OCI-LY3 (cell line): ENCODE measurements around the gene NAA40.

ENCODE experiments used
- H2AFZ ChIP-seq: fragments of 200-600, 300-600 bp; shearing (Covaris generic); 2 replicates; pipeline ENCODE4 v1.6.0; 2014; ENCODE audit warnings: antibody characterized with exemption, low read depth, low read length
- H3K27ac ChIP-seq: fragments of 200-600, 300-600 bp; sonication (generic); 2 replicates; pipeline ENCODE4 v1.5.1; 2014; ENCODE audit warnings: mild to moderate bottlenecking, low read length, moderate library complexity, mixed read lengths
- H3K27me3 ChIP-seq: fragments of 200-600, 300-600 bp; sonication (generic); 2 replicates; pipeline ENCODE4 v1.6.1; 2014; ENCODE audit warnings: low read depth, low read length, mixed read lengths
- H3K36me3 ChIP-seq: fragments of 200-600, 300-600 bp; sonication (generic); replicated peaks from 2 replicates; pipeline ENCODE3; 2014; ENCODE audit warnings: low read depth, low read length, mixed read lengths
- H3K4me1 ChIP-seq: fragments of 300-600, 200-600 bp; sonication (generic); 2 replicates; pipeline ENCODE4 v1.6.1; 2014; ENCODE audit warnings: low read length, mixed read lengths
- H3K4me2 ChIP-seq: fragments of 200-600, 300-600 bp; sonication (generic); 2 replicates; pipeline ENCODE4 v1.6.1; 2014; ENCODE audit warnings: low read length, mixed read lengths
- H3K4me3 ChIP-seq: fragments of 300-600, 200-600 bp; sonication (generic); 2 replicates; pipeline ENCODE4 v1.5.1; 2014; ENCODE audit warnings: antibody characterized with exemption, mild to moderate bottlenecking, low read length, moderate library complexity
- H3K79me2 ChIP-seq: fragments of 300-600, 200-600 bp; shearing (Covaris generic); 2 replicates; pipeline ENCODE4 v1.6.1; 2014; ENCODE audit warnings: mild to moderate bottlenecking, low read length, mixed read lengths
- H3K9ac ChIP-seq: fragments of 300-600, 200-600 bp; shearing (Covaris generic); 2 replicates; pipeline ENCODE4 v1.6.0; 2014; ENCODE audit warnings: mild to moderate bottlenecking, low read length, moderate library complexity
- H3K9me3 ChIP-seq: fragments of 200-600, 300-600 bp; shearing (Covaris generic); 2 replicates; pipeline ENCODE4 v1.6.1; 2014; ENCODE audit warnings: low read length, mixed read lengths; ENCODE audit not compliant: insufficient read depth
- H4K20me1 ChIP-seq: fragments of 200-600, 300-600 bp; sonication (generic); 2 replicates; pipeline ENCODE4 v1.6.1; 2016; ENCODE audit warnings: low read length, mixed read lengths; ENCODE audit not compliant: insufficient read depth
- EZH2phosphoT487 ChIP-seq: fragments of 200-600 bp; shearing (Covaris generic); IDR thresholded peaks from 2 replicates; pipeline ENCODE4 v1.6.1; 2018; ENCODE audit warnings: antibody characterized with exemption, mixed run types, low read depth
- TF ChIP-seq, protein P1 (sequence below): fragments of 200-600, 300-600 bp; sonication (generic); IDR thresholded peaks from 2 replicates; pipeline ENCODE4 v1.5.1; 2014; ENCODE audit warnings: antibody characterized with exemption, low read length, low read depth

Gene NAA40

DNA sequence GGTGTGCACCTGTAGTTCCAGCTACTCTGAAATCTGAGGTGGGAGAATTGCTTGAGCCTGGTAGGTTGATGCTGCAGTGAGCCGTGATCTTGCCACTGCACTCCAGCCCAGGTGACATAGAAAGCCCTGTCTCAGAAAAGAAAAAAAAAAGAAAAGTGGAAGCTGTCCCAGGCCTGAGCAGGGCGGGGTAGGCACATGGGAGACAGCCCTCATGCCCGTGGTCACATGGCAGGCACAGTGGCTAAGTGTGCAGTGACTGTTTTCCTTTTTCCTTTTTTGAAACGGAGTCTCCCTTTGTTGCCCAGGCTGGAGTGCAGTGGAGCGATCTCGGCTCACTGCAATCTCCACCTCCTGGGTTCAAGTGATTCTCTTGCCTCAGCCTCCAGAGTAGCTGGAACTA, 55.2 kb downstream of the NAA40 start:
- Histone ChIP-seq H2AFZ (no peak overlapping the region), H3K27me3 (no peaks in the 10 kb centered on the region), H3K4me2 (no peak overlapping the region), H3K27ac (no peak overlapping the region), H3K36me3 (peaks cover 33% of the 10 kb centered on the region), H3K9me3 (no peaks in the 10 kb centered on the region), H3K4me1 (no peaks in the 10 kb centered on the region), H3K79me2 (peaks cover 22% of the 10 kb centered on the region; the same call in 1 of the 2 replicates), H3K4me3 (no peak overlapping the region), H4K20me1 (peaks cover 26% of the 10 kb centered on the region), H3K9ac (no peak overlapping the region)
- no peak for TF ChIP-seq EZH2phosphoT487
- TF ChIP-seq, protein P1, sequence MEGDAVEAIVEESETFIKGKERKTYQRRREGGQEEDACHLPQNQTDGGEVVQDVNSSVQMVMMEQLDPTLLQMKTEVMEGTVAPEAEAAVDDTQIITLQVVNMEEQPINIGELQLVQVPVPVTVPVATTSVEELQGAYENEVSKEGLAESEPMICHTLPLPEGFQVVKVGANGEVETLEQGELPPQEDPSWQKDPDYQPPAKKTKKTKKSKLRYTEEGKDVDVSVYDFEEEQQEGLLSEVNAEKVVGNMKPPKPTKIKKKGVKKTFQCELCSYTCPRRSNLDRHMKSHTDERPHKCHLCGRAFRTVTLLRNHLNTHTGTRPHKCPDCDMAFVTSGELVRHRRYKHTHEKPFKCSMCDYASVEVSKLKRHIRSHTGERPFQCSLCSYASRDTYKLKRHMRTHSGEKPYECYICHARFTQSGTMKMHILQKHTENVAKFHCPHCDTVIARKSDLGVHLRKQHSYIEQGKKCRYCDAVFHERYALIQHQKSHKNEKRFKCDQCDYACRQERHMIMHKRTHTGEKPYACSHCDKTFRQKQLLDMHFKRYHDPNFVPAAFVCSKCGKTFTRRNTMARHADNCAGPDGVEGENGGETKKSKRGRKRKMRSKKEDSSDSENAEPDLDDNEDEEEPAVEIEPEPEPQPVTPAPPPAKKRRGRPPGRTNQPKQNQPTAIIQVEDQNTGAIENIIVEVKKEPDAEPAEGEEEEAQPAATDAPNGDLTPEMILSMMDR: no peak

DNA sequence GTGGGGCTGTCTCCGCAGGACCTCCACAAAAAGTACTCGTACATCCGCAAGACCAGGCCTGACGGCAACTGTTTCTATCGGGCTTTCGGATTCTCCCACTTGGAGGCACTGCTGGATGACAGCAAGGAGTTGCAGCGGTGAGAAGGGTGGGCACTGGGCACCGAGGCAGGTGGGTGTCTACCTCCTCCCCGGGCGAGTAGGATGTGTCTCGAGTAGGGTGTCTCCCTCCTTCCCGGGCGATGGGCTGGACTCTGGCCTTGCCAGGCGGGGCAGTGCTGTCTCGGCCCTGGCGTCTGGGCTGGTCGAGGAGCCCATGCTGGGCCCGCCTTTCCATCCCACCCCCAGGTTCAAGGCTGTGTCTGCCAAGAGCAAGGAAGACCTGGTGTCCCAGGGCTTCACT, 57.7 kb downstream of the NAA40 start:
- Histone ChIP-seq H3K36me3 (peaks cover 29% of the 10 kb centered on the region), H3K27ac (no peak overlapping the region), H3K4me1 (peaks cover 8% of the 10 kb centered on the region; the same call in 1 of the 2 replicates), H3K9ac (no peak overlapping the region), H3K9me3 (no peaks in the 10 kb centered on the region), H3K79me2 (peaks cover 8% of the 10 kb centered on the region; the same call in 1 of the 2 replicates), H3K27me3 (no peaks in the 10 kb centered on the region), H3K4me3 (no peak overlapping the region), H3K4me2 (no peak overlapping the region), H2AFZ (no peak overlapping the region), H4K20me1 (peaks cover 32% of the 10 kb centered on the region)
- no peak for TF ChIP-seq EZH2phosphoT487
- TF ChIP-seq, protein P1: no peak

DNA sequence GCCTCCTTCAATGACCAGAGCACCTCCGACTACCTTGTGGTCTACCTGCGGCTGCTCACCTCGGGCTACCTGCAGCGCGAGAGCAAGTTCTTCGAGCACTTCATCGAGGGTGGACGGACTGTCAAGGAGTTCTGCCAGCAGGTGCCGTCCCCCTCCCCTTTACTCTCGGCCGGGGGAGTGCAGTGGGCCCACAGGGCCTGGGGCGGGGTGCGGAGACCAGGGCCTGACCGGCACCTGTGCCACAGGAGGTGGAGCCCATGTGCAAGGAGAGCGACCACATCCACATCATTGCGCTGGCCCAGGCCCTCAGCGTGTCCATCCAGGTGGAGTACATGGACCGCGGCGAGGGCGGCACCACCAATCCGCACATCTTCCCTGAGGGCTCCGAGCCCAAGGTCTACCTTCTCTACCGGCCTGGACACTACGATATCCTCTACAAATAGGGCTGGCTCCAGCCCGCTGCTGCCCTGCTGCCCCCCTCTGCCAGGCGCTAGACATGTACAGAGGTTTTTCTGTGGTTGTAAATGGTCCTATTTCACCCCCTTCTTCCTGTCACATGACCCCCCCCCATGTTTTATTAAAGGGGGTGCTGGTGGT, 58.4 kb downstream of the NAA40 start:
- Histone ChIP-seq H3K36me3 (peaks cover 27% of the 10 kb centered on the region), H3K79me2 (peaks cover 5% of the 10 kb centered on the region; the same call in 1 of the 2 replicates), H3K4me3 (no peak overlapping the region), H3K4me2 (no peak overlapping the region), H3K27ac (no peak overlapping the region), H4K20me1 (peaks cover 32% of the 10 kb centered on the region), H3K9ac (no peak overlapping the region), H2AFZ (no peak overlapping the region), H3K27me3 (no peaks in the 10 kb centered on the region), H3K9me3 (no peaks in the 10 kb centered on the region), H3K4me1 (peaks cover 8% of the 10 kb centered on the region; the same call in 1 of the 2 replicates)
- TF ChIP-seq EZH2phosphoT487: no peak
- TF ChIP-seq, protein P1: no peak

DNA sequence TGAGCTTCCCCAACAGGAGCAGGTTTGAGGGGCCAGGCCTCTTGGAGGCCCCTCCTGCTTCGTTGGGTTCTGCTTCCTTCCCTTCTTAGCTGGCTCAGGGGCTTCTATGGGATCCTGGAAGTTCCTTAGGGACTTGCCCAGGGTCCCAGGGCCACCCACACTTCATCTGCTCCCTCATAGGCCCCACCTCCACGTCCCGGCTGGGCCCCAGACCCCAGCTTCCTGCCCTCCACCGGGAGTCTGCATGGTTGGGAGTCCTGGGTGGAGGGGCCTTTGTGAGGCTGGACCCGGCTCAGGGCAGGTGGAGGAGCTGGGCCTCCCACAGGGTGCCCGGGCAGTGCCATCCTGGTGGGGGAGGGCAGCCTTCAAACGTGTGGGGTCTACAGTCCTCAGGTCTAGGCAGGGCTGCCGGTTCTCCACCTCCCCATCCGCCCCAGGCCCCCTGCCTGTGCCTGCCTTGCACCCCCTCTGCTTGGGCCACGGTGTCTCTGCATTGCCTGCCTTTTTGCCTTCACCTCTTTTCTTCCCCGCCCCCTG, 59.1 kb downstream of the NAA40 start:
- Histone ChIP-seq H3K79me2 (peaks cover 5% of the 10 kb centered on the region; the same call in 1 of the 2 replicates), H3K4me1 (peaks cover 8% of the 10 kb centered on the region; the same call in 1 of the 2 replicates), H3K9ac (no peak overlapping the region), H3K36me3 (peaks cover 27% of the 10 kb centered on the region), H4K20me1 (peaks cover 32% of the 10 kb centered on the region), H2AFZ (no peak overlapping the region), H3K4me3 (no peak overlapping the region), H3K4me2 (no peak overlapping the region), H3K9me3 (no peaks in the 10 kb centered on the region), H3K27ac (no peak overlapping the region), H3K27me3 (no peaks in the 10 kb centered on the region)
- TF ChIP-seq, protein P1: no peak
- TF ChIP-seq EZH2phosphoT487: no peak
